ENCODE results near the gene HUWE1. TPM values are rescaled to one million over a fixed set of nuclear protein-coding genes. Genes with fewer than 3 reads are reported as not detected.

The HUWE1 gene
- polyA plus RNA-seq, 1 experiment = 76.1 TPM

- Histone ChIP-seq H3K27ac (ENCODE audit: low read depth, low read length) (no peak overlapping the region), H3K27me3 (ENCODE audit: control insufficient read depth, insufficient read depth, low read length) (no peaks in the 10 kb centered on the region), H3K9me3 (ENCODE audit: control insufficient read depth, insufficient read depth, low read length) (no peaks in the 10 kb centered on the region), H3K4me3 (ENCODE audit: low read depth, low read length) (no peak overlapping the region)
- no peak for TF ChIP-seq CTCF (IDR thresholded peaks at IDR 0.05; ENCODE audit: low read depth, low read length)
- no peak for DNase-seq (ENCODE audit: low read depth, low spot score)
- ChIA-PET POLR2A (no interaction called here), CTCF (interaction anchor here (0.6 kb wide), 1 partner anchor 67 kb away, joined by 4 read pairs; no protein-coding TSS in a partner anchor)
Observed at GRCh38 chrX:53606456-53606855, 80.1 kb downstream of the HUWE1 start.

- TF ChIP-seq CTCF (IDR thresholded peaks at IDR 0.05; ENCODE audit: low read depth, low read length) = no peak
- Histone ChIP-seq H3K9me3 (ENCODE audit: control insufficient read depth, insufficient read depth, low read length) (no peaks in the 10 kb centered on the region), H3K4me3 (ENCODE audit: low read depth, low read length) (no peak overlapping the region), H3K27me3 (ENCODE audit: control insufficient read depth, insufficient read depth, low read length) (no peaks in the 10 kb centered on the region), H3K27ac (ENCODE audit: low read depth, low read length) (no peak overlapping the region)
- DNase-seq (ENCODE audit: low read depth, low spot score) = no peak
- POLR2A ChIA-PET = no interaction called here
- CTCF ChIA-PET = no interaction called here
Observed at GRCh38 chrX:53605004-53605403, 81.5 kb downstream of the HUWE1 start.

GRCh38 chrX:53599781-53600396, 86.6 kb downstream of the HUWE1 start:
- ChIA-PET POLR2A (no interaction called here), CTCF (no interaction called here)
- Histone ChIP-seq H3K27me3 (ENCODE audit: control insufficient read depth, insufficient read depth, low read length) (no peaks in the 10 kb centered on the region), H3K4me3 (ENCODE audit: low read depth, low read length) (no peak overlapping the region), H3K9me3 (ENCODE audit: control insufficient read depth, insufficient read depth, low read length) (no peaks in the 10 kb centered on the region), H3K27ac (ENCODE audit: low read depth, low read length) (no peak overlapping the region)
- no peak for TF ChIP-seq CTCF (IDR thresholded peaks at IDR 0.05; ENCODE audit: low read depth, low read length)
- DNase-seq (ENCODE audit: low read depth, low spot score) = no peak

- ChIA-PET POLR2A (no interaction called here), CTCF (no interaction called here)
Observed at GRCh38 chrX:53598169-53598568, 88.3 kb downstream of the HUWE1 start.

More at GRCh38 chrX:53598169-53598568, 88.3 kb downstream of the HUWE1 start:
- Histone ChIP-seq H3K9me3 (ENCODE audit: control insufficient read depth, insufficient read depth, low read length) (no peaks in the 10 kb centered on the region), H3K27ac (ENCODE audit: low read depth, low read length) (no peak overlapping the region), H3K27me3 (ENCODE audit: control insufficient read depth, insufficient read depth, low read length) (no peaks in the 10 kb centered on the region), H3K4me3 (ENCODE audit: low read depth, low read length) (no peak overlapping the region)
- TF ChIP-seq CTCF (IDR thresholded peaks at IDR 0.05; ENCODE audit: low read depth, low read length) = no peak
- DNase-seq (ENCODE audit: low read depth, low spot score) = no peak
